Sigmoid colon (tissue), 7 donors: Measurements from ENCODE around the gene IGF2R. TPM values are rescaled to one million over a fixed set of nuclear protein-coding genes. Genes with fewer than 3 reads are reported as not detected.

ENCODE experiments used
- DNase-seq: peaks from one replicate; pipeline ENCODE4 v3.0.0-alpha.2; 2019
- H3K27ac ChIP-seq, 4 donors: fragments of 200-600 bp; sonication (generic); one replicate each; pipeline ENCODE4 v1.5.1; 2016 to 2019; ENCODE audit warnings: mild to moderate bottlenecking in 1 of 4
- H3K27me3 ChIP-seq, 3 donors: fragments of 200-600 bp; sonication (generic); one replicate each; pipeline ENCODE4 v1.5.1; 2019; ENCODE audit warnings: mild to moderate bottlenecking in 1 of 3
- H3K36me3 ChIP-seq, 4 donors: fragments of 200-600 bp; sonication (generic); one replicate each; pipeline ENCODE4 v1.5.1; 2016 to 2019
- H3K4me1 ChIP-seq, 4 donors: fragments of 200-600 bp; sonication (generic); one replicate each; pipeline ENCODE4 v1.5.1; 2017 to 2019
- H3K4me3 ChIP-seq, 4 donors: fragments of 200-600 bp; sonication (generic); one replicate each; pipeline ENCODE4 v1.5.1; 2017 to 2019; ENCODE audit warnings: mild to moderate bottlenecking in 2 of 4, moderate library complexity in 1 of 4
- H3K9me3 ChIP-seq, 4 donors: fragments of 200-600 bp in 3 of 4; sonication (generic) in 3 of 4; one replicate each; pipeline versions ENCODE4 v1.5.1 to v1.6.1; 2013 to 2019
- CTCF ChIP-seq, 4 experiments: fragments of 450-650 bp in 3 of 4; fragments of 200-600 bp in 1 of 4; IDR thresholded peaks; one replicate each; pipeline ENCODE4 v1.5.1; 2016 to 2019; ENCODE audit warnings: antibody characterized with exemption in 4 of 4, mild to moderate bottlenecking in 3 of 4, moderate library complexity in 2 of 4
- EP300 ChIP-seq, 4 donors: sonication (generic); formaldehyde crosslinking; IDR thresholded peaks; one replicate each; pipeline ENCODE4 v1.6.1; 2017; ENCODE audit warnings: antibody characterized with exemption in 4 of 4
- POLR2A ChIP-seq, 2 donors: fragments of 450-650 bp; IDR thresholded peaks; one replicate each; pipeline ENCODE4 v1.6.1; 2016; ENCODE audit warnings: antibody characterized with exemption in 2 of 2, mild to moderate bottlenecking in 2 of 2, moderate library complexity in 2 of 2
- POLR2AphosphoS5 ChIP-seq, 4 donors: sonication (generic); formaldehyde crosslinking; IDR thresholded peaks; one replicate each; pipeline ENCODE4 v1.6.1; 2017; ENCODE audit warnings: antibody characterized with exemption in 4 of 4
- WGBS, 2 donors: extraction: QIAGEN DNeasy Blood & Tissue Kit; methylation state at CpG; one replicate each; pipeline ENCODE4 v1.1.7; 2013; 5-methylcytosine and 5-hydroxymethylcytosine counted together
- intact Hi-C: fragments of 100-400 bp; cut with DNase I; formaldehyde crosslinking; loops from one replicate; pipeline ENCODE4 v1.15.1; 2023
- polyA plus RNA-seq, 3 donors: library from polyadenylated mRNA; stranded (reverse); fragments of 200-250 nt; gene quantifications; one replicate each; pipeline ENCODE4 v1.2.3, GENCODE V29; 2013
- total RNA-seq, 4 donors: library from RNA; depleted of rRNA; stranded (reverse); fragments of >200 nt; gene quantifications; one replicate each; pipeline ENCODE4 v1.1.0, GENCODE V29; 2016
- donor health status: healthy with polysubstance abuse.
- donor health status: Bipolar disorder and iron deficiency.
- donor health status: healthy.

IGF2R gene
- total and polyA plus RNA-seq, 7 donors: 3.6 to 80.9 (median 41.3) TPM

DNA sequence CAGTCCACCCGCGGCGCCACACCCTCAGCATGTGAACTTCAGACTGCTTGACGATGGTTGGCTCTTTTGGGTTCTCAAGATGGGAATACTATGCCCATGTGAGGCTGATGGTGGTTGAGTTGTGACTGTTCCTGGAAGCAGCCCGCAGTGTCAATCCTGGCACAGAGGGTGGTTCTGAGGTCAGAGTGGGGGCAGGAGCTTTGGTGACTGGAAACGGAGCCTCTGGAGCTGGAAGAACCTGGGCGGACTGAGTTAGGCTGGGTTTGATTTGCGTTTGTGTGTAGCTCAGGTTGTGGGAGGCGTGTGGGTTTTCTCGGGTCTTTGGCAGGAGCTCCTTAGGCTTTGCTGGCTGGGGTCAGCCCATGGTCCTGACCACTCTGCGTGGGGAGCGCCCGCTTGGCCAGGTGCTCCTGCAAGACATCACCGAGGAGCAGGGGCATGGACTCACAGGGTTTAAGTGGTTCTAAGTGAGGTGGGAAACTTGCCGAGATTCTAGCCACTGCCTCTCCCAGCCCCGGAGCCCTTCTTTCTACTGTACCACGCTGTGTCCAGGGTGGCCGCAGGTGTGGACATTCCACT lies 115.4 kb downstream of the IGF2R start:
- Histone ChIP-seq H3K27ac (no peak overlapping the region), H3K9me3 (no peaks in the 10 kb centered on the region), H3K4me3 (no peak overlapping the region), H3K36me3 (peaks cover 25 to 90% (median 45%) of the 10 kb centered on the region in 4 donors), H3K4me1 (peaks cover 0 to 15% (median 9%) of the 10 kb centered on the region in 4 donors), H3K27me3 (no peaks in the 10 kb centered on the region)
- intact Hi-C loops: loop anchor here (10.0 kb wide), 1 partner anchor 451 kb away; no protein-coding TSS in a partner anchor
- TF ChIP-seq EP300 (IDR thresholded peaks at IDR 0.05) (no peak), POLR2AphosphoS5 (IDR thresholded peaks at IDR 0.05) (no peak), POLR2A (IDR thresholded peaks at IDR 0.05) (no peak), CTCF (IDR thresholded peaks at IDR 0.05) (no peak)
- 93 to 96% methylated on average over 18 of the region's 18 CpGs for WGBS, 2 donors
- DNase-seq: no peak

- Histone ChIP-seq H3K27me3 (no peaks in the 10 kb centered on the region), H3K4me3 (no peak overlapping the region), H3K9me3 (no peaks in the 10 kb centered on the region), H3K27ac (no peak overlapping the region), H3K4me1 (peaks cover 0 to 21% (median 12%) of the 10 kb centered on the region in 4 donors), H3K36me3 (peaks cover 16 to 90% (median 39%) of the 10 kb centered on the region in 4 donors)
- no peak for DNase-seq
- WGBS, 2 donors: 19 to 68% methylated on average over 5 of the region's 5 CpGs
- no peak for TF ChIP-seq POLR2AphosphoS5 (IDR thresholded peaks at IDR 0.05)
- TF ChIP-seq CTCF (IDR thresholded peaks at IDR 0.05): no peak
- no peak for TF ChIP-seq EP300 (IDR thresholded peaks at IDR 0.05)
- intact Hi-C loops: loop anchor here (10.0 kb wide), 1 partner anchor 450 kb away; no protein-coding TSS in a partner anchor
Observed at GRCh38 chr6:160085226-160085625, 116.3 kb downstream of the IGF2R start.

DNA sequence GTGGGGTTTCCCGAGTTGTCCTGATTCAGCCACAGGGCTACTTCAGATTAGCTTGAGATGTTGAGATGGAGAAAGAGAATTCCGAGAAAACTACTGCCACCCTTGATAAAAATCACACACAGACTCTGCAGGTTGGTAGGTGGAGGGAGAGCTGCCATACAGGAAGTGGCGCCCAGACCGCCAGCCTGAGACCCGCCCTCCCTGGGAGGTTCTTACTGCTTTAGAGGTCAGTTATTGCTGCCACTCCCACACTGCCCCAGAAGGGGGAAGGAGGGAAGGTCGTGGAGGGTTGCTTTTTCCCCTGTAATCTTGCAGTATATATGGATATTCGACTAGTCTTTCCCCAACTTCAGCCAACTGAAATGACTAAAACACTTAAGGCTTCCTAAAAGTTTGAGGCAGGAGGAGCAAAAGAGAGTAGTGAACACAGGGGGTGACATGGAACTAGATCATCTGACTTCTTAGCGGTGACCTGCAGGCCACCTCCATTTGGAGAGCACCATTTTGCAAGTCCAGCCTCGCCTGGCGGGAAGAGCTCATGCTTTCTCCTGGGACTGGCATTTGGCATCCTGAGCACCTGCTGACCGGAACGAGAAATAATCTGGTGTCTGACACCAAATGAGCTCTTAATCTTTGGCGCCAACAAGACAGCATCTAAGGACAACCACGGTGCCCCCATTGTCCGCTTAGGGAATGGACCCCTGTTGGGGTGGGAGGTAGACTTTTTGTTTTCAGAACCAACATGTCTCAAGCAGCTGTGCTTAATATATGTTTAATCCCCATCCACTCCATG lies 117.0 kb downstream of the IGF2R start:
- Histone ChIP-seq H3K4me3 (no peak overlapping the region), H3K27ac (no peak overlapping the region), H3K27me3 (no peaks in the 10 kb centered on the region), H3K36me3 (peaks cover 16 to 90% (median 41%) of the 10 kb centered on the region in 4 donors), H3K9me3 (no peaks in the 10 kb centered on the region), H3K4me1 (peaks cover 0 to 21% (median 12%) of the 10 kb centered on the region in 4 donors)
- 59 to 88% methylated on average over 15 of the region's 15 CpGs for WGBS, 2 donors
- TF ChIP-seq CTCF (IDR thresholded peaks at IDR 0.05) (no peak), EP300 (IDR thresholded peaks at IDR 0.05) (no peak), POLR2AphosphoS5 (IDR thresholded peaks at IDR 0.05) (no peak), POLR2A (IDR thresholded peaks at IDR 0.05) (no peak)
- intact Hi-C loops: loop anchor here (10.0 kb wide), 1 partner anchor 449 kb away; no protein-coding TSS in a partner anchor
- no peak for DNase-seq

DNA sequence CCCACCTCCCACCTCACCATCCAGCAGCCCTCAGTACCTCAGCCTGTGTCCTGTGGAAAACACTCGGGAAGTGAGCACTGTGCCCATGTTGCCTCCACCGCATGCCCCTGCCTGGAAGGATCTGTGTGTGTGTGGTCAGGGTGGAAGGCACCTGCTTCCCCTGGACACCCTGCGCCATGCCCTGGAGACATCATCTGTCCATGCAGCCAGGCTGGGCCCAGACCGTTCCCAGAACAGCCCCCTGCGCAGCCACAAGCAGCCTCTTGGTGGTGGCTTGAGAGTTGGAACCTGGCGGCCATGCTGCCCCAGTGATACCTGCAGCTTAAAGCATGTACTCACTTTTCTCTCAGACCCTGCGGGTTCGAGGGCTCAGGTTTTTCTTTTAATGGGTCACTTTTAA lies 117.9 kb downstream of the IGF2R start:
- WGBS, 2 donors: 95 to 96% methylated on average over 8 of the region's 8 CpGs
- H3K27me3 ChIP-seq: no peaks in the 10 kb centered on the region
- H3K4me3 ChIP-seq: no peak overlapping the region
- peaks cover 22 to 90% (median 45%) of the 10 kb centered on the region in 4 donors for H3K36me3 ChIP-seq
- H3K27ac ChIP-seq: no peak overlapping the region
- no peaks in the 10 kb centered on the region for H3K9me3 ChIP-seq
- no peak for TF ChIP-seq CTCF (IDR thresholded peaks at IDR 0.05)
- no peak for TF ChIP-seq POLR2A (IDR thresholded peaks at IDR 0.05)
- no peak for TF ChIP-seq POLR2AphosphoS5 (IDR thresholded peaks at IDR 0.05)
- TF ChIP-seq EP300 (IDR thresholded peaks at IDR 0.05): no peak
- intact Hi-C loops: loop anchor here (10.0 kb wide), 1 partner anchor 448 kb away; no protein-coding TSS in a partner anchor
- H3K4me1 ChIP-seq: peaks cover 0 to 21% (median 12%) of the 10 kb centered on the region in 4 donors
- DNase-seq: no peak
